CD4-positive, alpha-beta memory T cell (primary cell): Measurements from ENCODE around the gene ZNF729. TPM values are rescaled to one million over a fixed set of nuclear protein-coding genes. Genes with fewer than 3 reads are reported as not detected.

ENCODE experiments used
- CTCF ChIA-PET: fragments of 350-600 bp; sonication (Branson Sonifier 250); formaldehyde crosslinking; loops from one replicate; lab custom pipeline; 2021; ENCODE audit warnings: inconsistent platforms; ENCODE audit not compliant: partially characterized antibody; lab: Charles Lee
- POLR2A ChIA-PET: fragments of 350-600 bp; sonication (Branson Sonifier 250); formaldehyde crosslinking; loops from one replicate; lab custom pipeline; 2021; ENCODE audit not compliant: partially characterized antibody; lab: Charles Lee
- DNase-seq, 5 donors: peaks; one replicate each; pipeline versions ENCODE4 v3.0.0 to v3.0.0-alpha.2; 2020 to 2022; ENCODE audit warnings: mixed read lengths in 1 of 5
- H3K27ac ChIP-seq: one replicate; pipeline ENCODE4 v1.7.0; 2013; ENCODE audit warnings: low read depth, low read length
- H3K27me3 ChIP-seq: 2 replicates; pipeline ENCODE4 v1.7.0; 2013; ENCODE audit warnings: mild to moderate bottlenecking, low read length, moderate library complexity; ENCODE audit not compliant: insufficient read depth
- H3K36me3 ChIP-seq: 2 replicates; pipeline ENCODE4 v1.7.0; 2013; ENCODE audit warnings: mild to moderate bottlenecking, low read length, moderate library complexity; ENCODE audit not compliant: insufficient read depth
- H3K4me1 ChIP-seq: 2 replicates; pipeline ENCODE4 v1.7.0; 2013; ENCODE audit warnings: mild to moderate bottlenecking, low read length, moderate library complexity; ENCODE audit not compliant: insufficient read depth
- H3K4me3 ChIP-seq, 2 donors: one replicate each; pipeline ENCODE4 v1.7.0; 2013; ENCODE audit warnings: low read length in 2 of 2, mild to moderate bottlenecking in 1 of 2
- H3K9me3 ChIP-seq, 2 donors: one replicate each; pipeline ENCODE4 v1.7.0; 2013; ENCODE audit warnings: low read length in 2 of 2, control low read depth in 1 of 2; ENCODE audit not compliant: control insufficient read depth in 1 of 2
- H3K27ac Mint-ChIP-seq, 7 donors: one replicate each; pipeline ENCODE4 v1.8.0; 2020 to 2021; ENCODE audit warnings: mixed read lengths in 7 of 7, mild to moderate bottlenecking in 6 of 7, inconsistent platforms in 3 of 7, moderate library complexity in 3 of 7
- H3K27me3 Mint-ChIP-seq, 2 donors: one replicate each; pipeline ENCODE4 v1.8.0; 2020 to 2021; ENCODE audit warnings: mixed read lengths in 2 of 2
- H3K36me3 Mint-ChIP-seq, 2 donors: one replicate each; pipeline ENCODE4 v1.8.0; 2020 to 2021; ENCODE audit warnings: mixed read lengths in 2 of 2, inconsistent platforms in 1 of 2, mild to moderate bottlenecking in 1 of 2
- H3K4me1 Mint-ChIP-seq, 4 donors: one replicate each; pipeline ENCODE4 v1.8.0; 2020 to 2021; ENCODE audit warnings: mixed read lengths in 4 of 4, mild to moderate bottlenecking in 1 of 4
- H3K4me3 Mint-ChIP-seq, 8 donors: one replicate each; pipeline ENCODE4 v1.8.0; 2020 to 2021; ENCODE audit warnings: mixed read lengths in 8 of 8, mild to moderate bottlenecking in 7 of 8, moderate library complexity in 6 of 8, inconsistent platforms in 3 of 8
- H3K9me3 Mint-ChIP-seq, 8 donors: one replicate each; pipeline ENCODE4 v1.8.0; 2020 to 2021; ENCODE audit warnings: mixed read lengths in 8 of 8, mild to moderate bottlenecking in 5 of 8, inconsistent platforms in 3 of 8, moderate library complexity in 1 of 8
- intact Hi-C: fragments of 100-400 bp; cut with micrococcal nuclease; formaldehyde crosslinking; loops from one replicate; pipeline ENCODE4 v1.15.1; 2023
- polyA plus RNA-seq, 2 donors: library from polyadenylated mRNA; unstranded; fragments of 300-500 nt; fragmentation: Illumina TruSeq; gene quantifications; one replicate each; pipeline ENCODE4 v1.2.3, GENCODE V29; 2021
- total RNA-seq, 2 experiments: library from RNA; stranded (reverse); gene quantifications; one replicate each; pipeline ENCODE4 v1.2.3, GENCODE V29; 2021

Gene ZNF729
- not detected for total RNA-seq
- polyA plus RNA-seq, result not detected

DNA sequence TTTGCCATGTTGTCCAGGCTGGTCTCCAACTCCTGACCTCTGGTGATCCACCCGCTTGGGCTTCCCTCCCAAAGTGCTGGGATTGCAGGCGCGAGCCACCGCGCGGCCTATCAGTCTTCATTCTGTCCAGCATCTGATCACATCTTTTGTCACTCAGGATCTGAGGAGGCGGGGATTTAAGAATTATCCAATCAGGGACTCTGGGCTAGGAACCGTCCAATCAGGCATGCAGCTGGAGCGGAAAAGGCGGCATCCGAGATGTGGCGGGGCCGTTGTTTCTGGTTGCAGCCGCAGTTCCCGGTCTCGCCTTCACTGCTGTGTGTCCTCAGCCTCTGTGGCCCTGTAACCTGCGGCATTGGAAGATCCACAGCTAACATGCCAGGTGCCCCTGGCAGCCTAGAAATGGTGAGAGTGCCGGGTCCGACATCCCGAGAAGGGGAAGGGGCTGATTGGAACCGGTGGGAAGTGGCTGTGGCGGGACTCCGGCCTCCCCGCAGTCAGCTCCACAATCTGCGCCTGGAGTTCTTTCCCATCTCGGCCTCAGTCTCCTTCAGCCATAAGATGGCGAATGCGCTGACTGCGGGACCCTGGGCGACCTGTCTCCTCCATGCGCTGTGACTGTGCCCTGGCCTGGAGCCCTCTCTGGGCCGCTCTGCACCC is at the start of gene ZNF729:
ZNF729 (plus strand) TSS at position 291 of the 660 bp plus-strand sequence; CDS start at position 376, 85 bp downstream.
- Mint-ChIP-seq H3K4me1 (no peaks in the 10 kb centered on the region), H3K9me3 (peaks cover 0 to 44% (median 19%) of the 10 kb centered on the region in 8 donors), H3K36me3 (no peaks in the 10 kb centered on the region), H3K27me3 (peaks cover 0 to 2% of the 10 kb centered on the region in 2 donors), H3K27ac (no peak within 1 kb of the TSS), H3K4me3 (no peak within 1 kb of the TSS)
- Histone ChIP-seq H3K27me3 (no peaks in the 10 kb centered on the region), H3K4me1 (no peaks in the 10 kb centered on the region), H3K4me3 (no peak within 1 kb of the TSS), H3K27ac (no peak within 1 kb of the TSS), H3K9me3 (no peaks in the 10 kb centered on the region), H3K36me3 (no peaks in the 10 kb centered on the region)
- no peak for DNase-seq
- ChIA-PET CTCF (no interaction called here), POLR2A (no interaction called here)
- intact Hi-C loops, result no loop called here

- Mint-ChIP-seq H3K4me1 (no peaks in the 10 kb centered on the region), H3K36me3 (no peaks in the 10 kb centered on the region), H3K27me3 (no peaks in the 10 kb centered on the region), H3K9me3 (peaks cover 0 to 32% (median 8%) of the 10 kb centered on the region in 8 donors), H3K4me3 (no peak overlapping the region), H3K27ac (no peak overlapping the region)
- Histone ChIP-seq H3K4me1 (no peaks in the 10 kb centered on the region), H3K36me3 (no peaks in the 10 kb centered on the region), H3K4me3 (no peak overlapping the region), H3K27ac (no peak overlapping the region), H3K27me3 (no peaks in the 10 kb centered on the region), H3K9me3 (peaks cover 0 to 11% of the 10 kb centered on the region in 2 donors)
- intact Hi-C loops, result no loop called here
- no peak for DNase-seq
- ChIA-PET CTCF (no interaction called here), POLR2A (no interaction called here)
Observed at GRCh38 chr19:22256856-22257255, 29.4 kb upstream of the ZNF729 start.

- DNase-seq, result no peak
- intact Hi-C loops, result no loop called here
- CTCF ChIA-PET, result no interaction called here
- Mint-ChIP-seq H3K4me1 (no peaks in the 10 kb centered on the region), H3K27me3 (no peaks in the 10 kb centered on the region), H3K9me3 (peaks cover 0 to 32% (median 7%) of the 10 kb centered on the region in 8 donors), H3K4me3 (no peak overlapping the region), H3K27ac (no peak overlapping the region), H3K36me3 (no peaks in the 10 kb centered on the region)
- Histone ChIP-seq H3K9me3 (peaks cover 0 to 11% of the 10 kb centered on the region in 2 donors), H3K4me3 (no peak overlapping the region), H3K27me3 (no peaks in the 10 kb centered on the region), H3K36me3 (no peaks in the 10 kb centered on the region), H3K27ac (no peak overlapping the region), H3K4me1 (no peaks in the 10 kb centered on the region)
- POLR2A ChIA-PET, result no interaction called here
Observed at GRCh38 chr19:22257381-22257780, 28.9 kb upstream of the ZNF729 start.

DNA sequence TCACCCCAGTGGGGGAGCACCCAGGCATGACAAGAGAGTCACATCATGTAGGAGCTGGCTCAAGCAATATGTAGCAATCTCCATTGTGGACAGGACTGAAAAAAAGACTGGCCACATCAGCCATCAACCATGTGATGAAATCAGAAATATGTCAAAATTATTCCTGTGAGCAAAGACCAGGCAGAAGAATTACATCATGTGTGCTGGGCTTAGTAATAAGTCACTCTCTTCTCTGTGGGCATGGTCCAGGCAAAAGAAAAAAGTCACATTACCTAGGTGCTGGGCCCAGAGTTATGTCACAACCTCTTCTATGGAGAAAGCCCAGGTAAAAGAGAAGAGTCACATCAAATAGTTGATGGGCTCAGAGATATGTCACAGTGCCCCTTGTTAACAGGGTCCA is 28.3 kb upstream of the ZNF729 start:
- no peaks in the 10 kb centered on the region for H3K4me1 ChIP-seq
- H3K4me3 ChIP-seq, result no peak overlapping the region
- DNase-seq, result no peak
- Mint-ChIP-seq H3K4me3 (no peak overlapping the region), H3K36me3 (no peaks in the 10 kb centered on the region), H3K27me3 (no peaks in the 10 kb centered on the region), H3K4me1 (no peaks in the 10 kb centered on the region), H3K9me3 (peaks cover 0 to 33% (median 10%) of the 10 kb centered on the region in 8 donors), H3K27ac (no peak overlapping the region)
- no peaks in the 10 kb centered on the region for H3K36me3 ChIP-seq
- H3K27ac ChIP-seq, result no peak overlapping the region
- peaks cover 0 to 11% of the 10 kb centered on the region in 2 donors for H3K9me3 ChIP-seq
- intact Hi-C loops, result no loop called here
- POLR2A ChIA-PET, result no interaction called here
- no peaks in the 10 kb centered on the region for H3K27me3 ChIP-seq
- CTCF ChIA-PET, result no interaction called here

- no peak overlapping the region for H3K27ac Mint-ChIP-seq
- no peaks in the 10 kb centered on the region for H3K27me3 Mint-ChIP-seq
- ChIA-PET CTCF (no interaction called here), POLR2A (no interaction called here)
- H3K4me3 ChIP-seq, result no peak overlapping the region
- H3K4me1 Mint-ChIP-seq, result no peaks in the 10 kb centered on the region
- no peaks in the 10 kb centered on the region for H3K36me3 Mint-ChIP-seq
- H3K9me3 Mint-ChIP-seq, result peaks cover 0 to 32% (median 13%) of the 10 kb centered on the region in 8 donors
- no peaks in the 10 kb centered on the region for H3K27me3 ChIP-seq
- H3K27ac ChIP-seq, result no peak overlapping the region
- DNase-seq, result no peak
- H3K36me3 ChIP-seq, result no peaks in the 10 kb centered on the region
- H3K9me3 ChIP-seq, result peaks cover 0 to 11% of the 10 kb centered on the region in 2 donors
- no peak overlapping the region for H3K4me3 Mint-ChIP-seq
- intact Hi-C loops, result no loop called here
- no peaks in the 10 kb centered on the region for H3K4me1 ChIP-seq
Observed at GRCh38 chr19:22260499-22260898, 25.7 kb upstream of the ZNF729 start.

- Histone ChIP-seq H3K4me3 (no peak overlapping the region), H3K4me1 (no peaks in the 10 kb centered on the region), H3K27me3 (no peaks in the 10 kb centered on the region), H3K27ac (no peak overlapping the region), H3K9me3 (peaks cover 0 to 9% of the 10 kb centered on the region in 2 donors), H3K36me3 (no peaks in the 10 kb centered on the region)
- Mint-ChIP-seq H3K36me3 (no peaks in the 10 kb centered on the region), H3K27me3 (no peaks in the 10 kb centered on the region), H3K4me1 (no peaks in the 10 kb centered on the region), H3K9me3 (peaks cover 0 to 32% (median 14%) of the 10 kb centered on the region in 8 donors), H3K27ac (no peak overlapping the region), H3K4me3 (no peak overlapping the region)
- intact Hi-C loops, result no loop called here
- POLR2A ChIA-PET, result no interaction called here
- CTCF ChIA-PET, result no interaction called here
- DNase-seq, result no peak
Observed at GRCh38 chr19:22261596-22261995, 24.6 kb upstream of the ZNF729 start.

GRCh38 chr19:22263121-22263520 is 23.1 kb upstream of the ZNF729 start:
- Mint-ChIP-seq H3K36me3 (no peaks in the 10 kb centered on the region), H3K4me3 (no peak overlapping the region), H3K27ac (no peak overlapping the region), H3K9me3 (peaks cover 4 to 27% (median 18%) of the 10 kb centered on the region in 8 donors), H3K27me3 (no peaks in the 10 kb centered on the region), H3K4me1 (no peaks in the 10 kb centered on the region)
- H3K27me3 ChIP-seq, result no peaks in the 10 kb centered on the region
- ChIA-PET CTCF (no interaction called here), POLR2A (no interaction called here)
- H3K4me3 ChIP-seq, result no peak overlapping the region
- intact Hi-C loops, result no loop called here
- no peak overlapping the region for H3K27ac ChIP-seq
- no peaks in the 10 kb centered on the region for H3K4me1 ChIP-seq
- no peak for DNase-seq
- H3K9me3 ChIP-seq, result peaks cover 0 to 3% of the 10 kb centered on the region in 2 donors
- no peaks in the 10 kb centered on the region for H3K36me3 ChIP-seq
